ENCODE measurements around the gene PDE2A. TPM values are rescaled to one million over a fixed set of nuclear protein-coding genes. Genes with fewer than 3 reads are reported as not detected.

Gene PDE2A
- total RNA-seq, 6 experiments from 2014 or later: 11.2 to 46.3 (median 22.8) TPM

DNA sequence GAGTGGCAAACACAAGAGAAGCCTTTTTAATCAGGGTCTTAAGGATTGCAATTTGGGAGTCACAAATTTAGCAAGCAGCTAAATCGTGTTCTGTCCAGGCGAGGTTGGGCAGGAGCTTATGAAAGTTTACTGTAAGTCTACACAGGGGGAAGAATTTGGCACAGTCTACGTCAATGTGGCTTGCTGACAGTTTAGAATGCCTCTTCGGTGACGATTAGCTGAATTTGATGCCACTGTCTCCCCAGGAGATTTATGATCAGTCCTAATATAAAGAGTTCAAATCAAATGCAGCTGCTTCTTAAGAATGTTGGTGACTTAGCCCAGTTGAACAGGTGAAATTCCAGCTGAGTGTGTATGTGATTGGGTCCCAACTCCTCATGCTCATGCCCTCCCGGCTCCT, 125.8 kb downstream of the PDE2A start:
- 95% methylated on average over 2 of the region's 6 CpGs for WGBS (ENCODE audit: insufficient coverage, low coverage, low lambda C conversion rate, missing lambda C conversion rate)

DNA sequence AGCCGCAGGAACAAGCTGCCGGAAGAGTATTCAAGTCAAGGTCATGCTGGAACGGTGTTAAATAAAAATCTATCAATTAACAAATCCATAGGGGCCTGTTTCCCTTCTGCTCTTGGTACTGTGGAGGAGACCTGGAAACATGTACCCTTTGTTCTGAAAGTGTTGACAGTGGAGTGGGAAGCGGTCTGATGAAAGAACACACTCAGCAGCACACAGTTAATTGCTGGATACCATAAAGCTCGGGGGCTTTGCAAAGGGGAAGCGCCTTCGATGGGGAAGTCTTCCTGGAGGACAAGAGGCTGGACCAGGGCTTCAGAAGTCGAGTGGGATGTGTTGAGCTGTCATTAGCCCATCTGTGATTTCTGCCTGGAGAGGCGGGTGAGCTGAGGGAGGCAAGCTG, 127.4 kb downstream of the PDE2A start:
- Histone ChIP-seq H3K27ac (no peak overlapping the region), H3K36me3 (no peaks in the 10 kb centered on the region), H3K27me3 (no peaks in the 10 kb centered on the region), H3K4me1 (no peaks in the 10 kb centered on the region), H3K4me3 (no peak overlapping the region), H3K9me3 (no peaks in the 10 kb centered on the region)
- TF ChIP-seq POLR2A (IDR thresholded peaks at IDR 0.05) (no peak), CTCF (IDR thresholded peaks at IDR 0.05) (no peak)
- no peak for ATAC-seq
- DNase-seq: no peak
- intact Hi-C loops (cut with DNase I): no loop called here
- 55% methylated on average over 6 of the region's 9 CpGs for WGBS (ENCODE audit: insufficient coverage, low coverage, low lambda C conversion rate, missing lambda C conversion rate)

More for the DNA sequence above, 125.8 kb downstream of the PDE2A start:
- Histone ChIP-seq H3K36me3 (no peaks in the 10 kb centered on the region), H3K4me3 (no peak overlapping the region), H3K9me3 (no peaks in the 10 kb centered on the region), H3K4me1 (no peaks in the 10 kb centered on the region), H3K27ac (no peak overlapping the region), H3K27me3 (no peaks in the 10 kb centered on the region)
- ATAC-seq: no peak
- intact Hi-C loops (cut with DNase I): no loop called here
- TF ChIP-seq CTCF (IDR thresholded peaks at IDR 0.05): no peak
- DNase-seq: no peak

GRCh38 chr11:72544589-72544988, 129.6 kb downstream of the PDE2A start:
- TF ChIP-seq POLR2A (IDR thresholded peaks at IDR 0.05) (no peak), CTCF (IDR thresholded peaks at IDR 0.05) (no peak)

DNA sequence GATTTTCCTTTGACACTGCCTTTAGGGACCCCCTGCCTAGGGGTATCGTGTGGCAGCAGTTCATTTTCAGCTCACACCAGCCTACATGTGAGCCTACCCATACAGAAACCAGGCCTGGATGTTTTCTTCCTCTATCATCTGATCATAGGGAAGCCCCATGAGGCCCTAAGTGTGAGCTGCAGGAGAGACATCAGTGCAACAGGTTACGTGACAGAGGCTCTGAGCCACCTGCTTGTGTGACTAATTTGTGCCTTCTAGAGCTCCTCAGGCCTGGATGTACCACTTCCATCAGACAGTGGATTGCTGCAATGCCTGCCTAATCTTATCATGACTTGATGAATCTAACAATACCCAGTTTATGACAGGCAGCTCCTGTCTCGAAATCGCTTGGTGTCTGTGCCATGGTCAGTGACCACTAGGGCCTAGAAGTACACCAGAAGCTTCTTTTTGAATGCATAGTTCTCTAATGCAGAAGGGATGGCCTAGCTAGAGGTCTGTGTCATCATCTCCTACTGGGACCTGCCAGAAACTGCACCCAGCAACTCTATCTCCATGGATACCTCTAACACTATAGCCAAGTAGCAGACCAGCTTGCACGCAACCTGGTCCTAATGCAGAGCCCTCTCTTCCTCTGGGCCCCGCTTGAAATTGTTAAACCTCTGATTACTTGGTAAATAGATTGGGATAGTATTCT, 130.2 kb downstream of the PDE2A start:
- 63% methylated on average over 2 of the region's 6 CpGs for WGBS (ENCODE audit: insufficient coverage, low coverage, low lambda C conversion rate, missing lambda C conversion rate)
- H3K36me3 ChIP-seq: no peaks in the 10 kb centered on the region
- ATAC-seq: no peak
- H3K27ac ChIP-seq: no peak overlapping the region
- no peak for DNase-seq
- TF ChIP-seq CTCF (IDR thresholded peaks at IDR 0.05) (no peak), POLR2A (IDR thresholded peaks at IDR 0.05) (no peak)
- no peaks in the 10 kb centered on the region for H3K4me1 ChIP-seq
- H3K4me3 ChIP-seq: no peak overlapping the region
- no peaks in the 10 kb centered on the region for H3K9me3 ChIP-seq
- intact Hi-C loops (cut with DNase I): no loop called here
- H3K27me3 ChIP-seq: no peaks in the 10 kb centered on the region

More at GRCh38 chr11:72544589-72544988, 129.6 kb downstream of the PDE2A start:
- Histone ChIP-seq H3K9me3 (no peaks in the 10 kb centered on the region), H3K36me3 (no peaks in the 10 kb centered on the region), H3K27ac (no peak overlapping the region), H3K4me1 (no peaks in the 10 kb centered on the region), H3K4me3 (no peak overlapping the region), H3K27me3 (no peaks in the 10 kb centered on the region)
- intact Hi-C loops (cut with DNase I): no loop called here
- WGBS (ENCODE audit: insufficient coverage, low coverage, low lambda C conversion rate, missing lambda C conversion rate): 65% methylated on average over 4 of the region's 4 CpGs
- ATAC-seq (no peak), DNase-seq (no peak)
